C4-2B (cell line): ENCODE results near the gene WNT5A.

Experiments
- H3K27ac ChIP-seq: fragments of 450-650 bp; 2 replicates; pipeline ENCODE4 v1.5.1; 2017
- CTCF ChIP-seq: fragments of 450-650 bp; conservative IDR thresholded peaks from 2 replicates; pipeline ENCODE4 v1.5.1; 2017; ENCODE audit warnings: mild to moderate bottlenecking
- ZFX ChIP-seq: fragments of 450-650 bp; IDR thresholded peaks from 2 replicates; pipeline ENCODE4 v1.6.1; 2017

WNT5A gene

DNA sequence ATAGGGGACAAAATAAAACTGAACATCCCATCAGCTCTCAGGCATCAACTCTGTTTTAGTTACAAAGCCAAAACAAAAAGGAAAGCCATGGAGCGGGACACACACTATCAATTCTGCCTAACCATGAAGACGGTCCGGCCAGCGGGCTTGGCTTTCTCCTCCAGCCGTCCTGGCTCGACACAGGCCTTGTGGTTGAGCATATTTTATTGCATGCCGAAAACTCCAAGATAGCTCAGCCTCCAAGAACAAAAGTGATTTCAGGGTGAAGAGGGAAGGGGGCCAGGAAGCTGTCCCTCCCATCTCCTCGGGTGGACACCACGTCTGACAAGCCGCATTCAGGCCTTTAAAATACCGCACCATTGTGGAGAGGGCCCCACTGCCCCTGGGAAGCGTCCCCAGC lies 31.2 kb downstream of the WNT5A start:
- H3K27ac ChIP-seq, result no peak overlapping the region
- TF ChIP-seq ZFX (no peak), CTCF (no peak)

- H3K27ac ChIP-seq, result no peak overlapping the region
- TF ChIP-seq CTCF (no peak), ZFX (no peak)
Measured at GRCh38 chr3:55454611-55455010, 32.5 kb downstream of the WNT5A start.

DNA sequence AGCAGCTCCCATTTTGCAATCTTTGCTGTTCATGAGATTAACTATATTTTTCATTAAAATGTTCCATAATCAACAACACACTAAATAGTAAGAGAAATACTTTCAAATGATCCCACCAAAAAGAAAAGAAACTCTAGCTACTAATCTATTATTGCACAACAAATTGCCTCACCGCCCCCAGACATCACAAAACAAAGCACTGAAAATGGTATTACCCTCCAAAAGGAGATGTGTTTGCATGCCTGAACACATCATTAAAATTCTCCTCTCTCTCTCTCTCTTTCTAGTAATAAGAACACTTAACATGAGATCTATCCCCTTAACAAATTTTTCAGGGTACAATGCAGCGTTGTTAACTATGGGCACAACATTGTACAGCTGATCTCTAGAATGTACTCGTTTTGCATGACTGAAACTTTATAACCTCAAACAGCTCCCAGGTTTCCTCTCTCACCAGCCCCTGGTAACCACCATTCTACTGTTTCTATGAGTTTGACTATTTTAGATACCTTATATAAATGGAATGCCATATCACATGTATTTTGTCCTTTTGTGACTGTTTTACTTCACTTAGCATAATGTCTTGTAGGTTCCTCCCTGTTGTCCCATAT lies 33.1 kb downstream of the WNT5A start:
- TF ChIP-seq CTCF (no peak), ZFX (no peak)
- no peak overlapping the region for H3K27ac ChIP-seq

- H3K27ac ChIP-seq, result no peak overlapping the region
- no peak for TF ChIP-seq ZFX
- TF ChIP-seq CTCF, result no peak
Measured at GRCh38 chr3:55452886-55453285, 34.2 kb downstream of the WNT5A start.

DNA sequence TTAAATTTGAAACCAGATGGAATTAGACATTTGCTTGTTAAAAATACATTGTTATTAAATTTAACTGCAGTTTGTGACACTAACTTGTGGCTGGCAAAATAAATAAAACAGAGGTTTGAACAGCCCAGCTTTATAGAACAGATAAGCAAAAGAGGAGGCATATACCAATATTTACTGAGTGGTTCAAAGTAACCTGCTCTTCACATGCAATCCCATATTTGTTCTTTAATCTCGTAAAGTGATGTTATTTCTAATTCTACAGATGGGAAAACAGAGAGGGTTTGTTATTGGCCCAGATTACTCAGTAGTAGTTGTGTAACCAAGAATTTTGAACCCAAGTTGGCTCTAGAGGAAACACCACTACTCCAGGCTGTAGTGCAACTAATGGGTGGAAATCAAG lies 37.6 kb downstream of the WNT5A start:
- H3K27ac ChIP-seq, result no peak overlapping the region
- no peak for TF ChIP-seq ZFX
- TF ChIP-seq CTCF, result no peak

- TF ChIP-seq ZFX (no peak), CTCF (no peak)
- no peak overlapping the region for H3K27ac ChIP-seq
Measured at GRCh38 chr3:55446850-55447249, 40.3 kb downstream of the WNT5A start.

- TF ChIP-seq ZFX (no peak), CTCF (no peak)
- no peak overlapping the region for H3K27ac ChIP-seq
Measured at GRCh38 chr3:55445551-55445950, 41.6 kb downstream of the WNT5A start.
